IPS-NIHi7 (cell line): Measurements from ENCODE around the gene SUPT20H.

Experiments used
- DNase-seq: peaks from one replicate; pipeline ENCODE4 v3.0.0; 2012; ENCODE audit warnings: mixed read lengths; ENCODE audit errors: extremely low spot score

Gene SUPT20H

DNA sequence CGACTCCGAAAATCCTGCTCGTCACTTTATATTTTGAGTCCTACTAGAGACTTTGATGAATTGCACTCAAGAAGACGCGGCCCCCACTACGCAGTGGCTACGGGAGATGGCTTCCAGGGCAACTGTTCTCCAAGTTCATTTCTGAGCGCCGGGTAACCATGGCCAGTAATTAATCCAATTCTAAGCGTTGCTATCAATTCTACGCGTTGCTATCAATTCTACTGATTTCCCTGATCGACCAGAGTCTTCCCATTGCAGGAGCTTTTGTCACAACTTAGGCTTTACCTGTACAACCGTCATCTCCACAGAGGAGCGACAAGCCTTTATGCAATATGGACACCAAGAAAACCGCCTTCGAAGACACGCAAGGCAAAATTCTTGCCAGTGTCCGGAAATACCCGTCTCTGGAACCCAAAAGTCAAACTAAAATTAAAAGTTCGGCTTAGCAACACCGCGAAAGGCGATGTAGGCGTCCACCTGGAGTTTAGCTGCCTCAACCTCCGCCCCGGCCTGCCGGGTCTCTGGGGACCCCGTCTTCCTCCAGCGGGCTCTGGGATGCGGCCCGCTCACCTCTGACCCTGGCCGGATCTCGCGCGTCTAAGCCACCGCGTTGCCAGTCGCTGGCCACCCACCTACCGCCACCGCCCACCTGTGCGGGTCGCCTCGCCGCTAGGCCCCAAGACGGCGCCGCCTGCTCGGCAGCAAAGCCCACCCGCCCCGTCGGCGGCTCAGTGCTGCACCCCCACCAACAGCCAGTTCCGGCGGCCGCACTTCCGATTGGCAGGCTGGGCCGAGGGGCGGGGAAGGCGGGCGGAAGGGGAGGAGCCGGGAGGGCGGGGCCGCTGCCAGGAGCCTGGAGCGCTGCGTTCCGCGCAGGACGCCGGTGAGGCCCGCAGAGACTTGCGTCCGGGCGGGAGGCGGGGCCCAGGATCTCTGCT, at the start of gene SUPT20H:
Gene SUPT20H, minus strand, starts transcription at position 779 of the 938 bp plus-strand sequence. CDS start 8,198 bp downstream, outside the sequence.
- peak; percentile 95 for DNase-seq

DNA sequence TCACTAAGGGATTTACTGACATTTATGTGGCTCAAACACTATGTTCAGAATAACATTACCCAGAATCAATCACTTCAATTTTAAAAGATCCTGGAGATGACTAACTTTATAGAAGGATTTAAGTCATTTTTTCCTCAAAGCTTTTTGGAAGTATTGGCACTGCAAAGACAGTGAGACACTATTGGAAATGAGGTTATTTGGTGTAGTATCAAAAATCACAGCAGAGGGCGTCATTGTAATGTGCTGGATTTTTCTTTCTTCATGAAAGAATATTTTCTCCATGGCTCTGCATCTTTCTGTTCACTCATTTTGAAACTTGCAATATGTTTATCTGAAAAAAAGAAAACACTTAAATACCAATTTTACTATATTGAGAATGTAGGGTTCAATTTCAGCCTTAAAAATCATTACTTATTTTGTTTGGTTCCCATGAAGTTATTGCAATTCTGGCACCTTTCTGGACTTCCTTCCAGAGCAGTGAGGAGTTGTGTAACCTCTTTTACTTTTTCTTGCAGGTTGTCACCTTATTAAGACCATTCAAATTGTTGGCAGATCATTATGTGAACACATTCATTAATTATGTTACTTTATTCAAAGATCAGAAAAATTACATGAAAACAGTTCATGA, 49.7 kb upstream of the SUPT20H start:
- peak; percentile 18 for DNase-seq

DNA sequence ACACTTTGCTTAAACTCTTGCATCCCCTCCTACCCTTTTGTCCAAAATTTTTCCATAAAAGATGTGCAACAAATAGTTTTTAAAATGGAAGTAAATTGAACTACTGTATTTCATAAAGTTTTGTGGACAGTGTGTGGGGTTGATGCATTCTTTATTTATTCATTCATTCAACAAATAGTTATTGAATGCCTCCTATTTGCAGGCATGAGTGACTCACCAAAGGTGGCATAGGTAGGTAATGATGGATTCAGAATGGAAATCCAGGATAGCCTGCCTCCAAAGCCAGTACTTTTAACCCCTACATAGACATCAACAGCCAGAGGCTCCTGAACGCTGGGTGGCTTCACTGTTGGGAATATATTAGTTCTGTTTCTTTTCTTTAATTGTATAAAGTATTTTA, 48.4 kb upstream of the SUPT20H start:
- DNase-seq, result no peak

DNA sequence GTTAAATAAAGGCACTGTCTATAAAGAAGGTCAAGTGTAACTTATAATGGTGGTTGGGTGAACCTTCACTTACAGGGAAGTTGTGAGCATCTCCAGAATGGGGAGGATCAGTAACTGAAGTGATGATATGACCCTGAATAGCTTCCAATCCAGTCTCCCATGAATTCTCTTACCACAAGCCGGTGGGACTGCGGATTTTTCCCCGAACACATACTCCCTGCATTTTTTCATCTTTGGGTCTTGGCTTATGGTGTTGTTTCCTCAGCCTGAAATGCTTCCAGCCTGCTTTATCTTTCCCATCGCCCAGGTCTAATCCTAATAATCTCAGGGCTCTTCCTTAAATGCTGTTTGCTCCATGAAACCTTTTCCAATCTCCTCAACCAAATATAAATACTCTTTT, 48.0 kb upstream of the SUPT20H start:
- no peak for DNase-seq

DNA sequence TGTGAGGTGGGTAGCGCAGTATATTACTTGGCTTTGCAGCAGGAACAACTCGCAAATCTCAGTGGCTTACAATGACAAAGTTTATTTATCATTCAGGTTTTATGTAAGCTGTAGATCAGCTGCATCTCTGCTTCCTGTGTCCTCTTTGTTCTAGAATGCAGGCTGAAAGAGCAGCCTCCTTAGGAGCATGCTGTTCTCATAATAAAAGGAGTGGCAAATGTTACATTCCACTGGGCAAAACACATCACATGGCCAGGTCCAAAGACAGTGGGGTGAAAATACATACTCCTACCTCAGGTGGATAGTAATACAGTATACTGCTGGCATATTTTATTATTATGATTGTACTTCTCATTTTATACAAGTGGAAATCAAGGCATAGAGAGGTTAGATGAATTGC, 47.2 kb upstream of the SUPT20H start:
- DNase-seq, result no peak

DNA sequence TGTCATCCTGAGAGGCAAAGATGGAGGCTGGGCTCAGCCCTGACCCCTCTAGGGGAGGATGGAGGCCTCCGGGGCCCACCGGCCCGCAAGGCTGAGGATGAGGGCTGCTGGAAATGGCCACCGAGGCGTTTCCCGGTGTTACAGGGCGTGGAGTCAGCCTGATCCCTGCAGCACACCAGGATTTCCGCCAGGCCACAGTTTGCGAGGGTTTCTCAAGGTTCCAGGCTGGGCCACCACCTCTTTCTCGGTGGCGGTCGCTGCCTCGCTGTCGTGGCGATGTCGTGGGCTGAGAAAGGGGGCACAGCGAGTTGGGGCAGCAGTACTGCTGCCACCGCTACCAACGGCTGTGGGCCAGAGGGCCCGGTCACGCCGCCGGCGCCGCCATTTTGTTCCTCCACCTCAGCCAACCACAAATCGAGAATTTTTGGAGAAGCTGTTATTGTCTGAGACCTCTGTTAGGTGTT, 45.8 kb upstream of the SUPT20H start, which contains the start of gene CSNK1A1L:
Gene CSNK1A1L, minus strand, starts transcription at position 414 of the 464 bp plus-strand sequence. Its CDS starts 408 bp downstream, at position 6.
- no peak for DNase-seq

DNA sequence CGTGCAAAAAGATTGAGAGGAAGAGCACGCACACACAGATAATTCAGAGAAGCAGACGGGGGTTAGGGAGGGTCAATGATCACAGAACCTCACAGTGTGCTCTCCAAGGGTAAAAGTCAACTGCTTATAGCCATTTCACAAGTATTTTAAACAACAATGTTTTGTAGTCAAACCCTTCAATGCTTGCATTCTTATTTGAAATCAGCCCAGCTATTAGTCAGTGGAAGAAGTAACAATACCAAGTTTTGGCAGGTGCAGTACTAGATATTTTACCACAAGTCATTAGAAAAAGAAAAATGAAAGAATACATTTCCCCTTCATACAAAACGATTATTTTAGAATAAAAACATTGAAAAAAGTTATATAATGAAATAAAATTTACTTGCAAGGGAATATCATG, 43.4 kb upstream of the SUPT20H start:
- no peak for DNase-seq

DNA sequence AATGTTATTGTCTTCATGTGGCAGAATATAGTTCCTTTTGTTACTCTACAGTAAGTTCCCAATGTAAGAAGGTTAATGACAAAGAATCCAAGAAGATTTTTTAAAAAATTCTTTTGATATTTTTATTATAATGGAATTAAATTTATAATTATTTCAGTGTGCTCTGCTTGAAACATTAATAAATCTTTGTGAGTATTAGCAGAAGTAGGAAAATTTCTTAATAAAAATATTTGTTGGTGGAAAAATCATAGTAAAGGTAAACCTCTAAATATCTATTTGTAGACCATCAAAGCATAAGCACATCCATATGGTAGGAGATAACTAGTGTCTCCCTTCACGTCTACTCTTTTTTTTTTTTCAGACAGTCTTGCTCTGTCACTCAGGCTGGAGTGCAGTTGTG, 41.7 kb upstream of the SUPT20H start:
- no peak for DNase-seq

DNA sequence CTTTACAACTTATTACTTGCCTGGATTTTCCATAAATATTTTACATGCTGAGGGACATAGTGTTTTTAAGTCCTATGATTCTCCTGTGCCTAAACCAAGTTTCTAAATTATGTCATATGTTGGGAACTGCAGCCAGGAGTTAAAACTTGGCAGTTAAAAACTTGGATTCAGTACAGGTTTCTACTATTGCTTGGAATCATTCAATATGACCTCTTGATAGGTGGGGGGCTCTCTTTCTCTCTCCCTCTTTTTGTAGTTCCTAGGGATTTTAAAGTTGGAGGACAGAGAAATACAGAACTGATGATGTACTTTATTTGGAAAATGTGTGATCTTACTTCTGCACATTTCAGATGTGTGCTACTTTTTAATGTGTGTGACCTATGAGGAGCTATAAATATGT, 41.2 kb upstream of the SUPT20H start:
- no peak for DNase-seq

DNA sequence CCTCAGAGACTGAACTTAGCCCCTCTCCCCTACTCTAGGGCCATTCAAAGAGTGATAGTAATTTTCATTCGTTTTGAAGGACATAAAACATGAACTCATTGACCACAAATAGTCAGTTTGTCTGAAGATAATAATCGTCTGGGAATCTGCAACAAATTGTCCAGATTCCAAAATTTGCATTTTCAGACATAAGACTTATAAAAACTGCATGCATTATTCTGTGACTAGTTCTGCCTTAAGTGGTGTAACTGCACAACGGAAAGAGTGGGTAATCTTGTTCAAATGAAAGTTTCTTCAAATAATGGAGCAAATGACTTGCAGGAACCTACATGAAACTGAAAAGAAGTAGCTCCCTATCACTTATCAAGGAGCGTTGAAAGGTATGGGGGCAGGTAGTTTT, 37.6 kb upstream of the SUPT20H start:
- DNase-seq, result no peak

DNA sequence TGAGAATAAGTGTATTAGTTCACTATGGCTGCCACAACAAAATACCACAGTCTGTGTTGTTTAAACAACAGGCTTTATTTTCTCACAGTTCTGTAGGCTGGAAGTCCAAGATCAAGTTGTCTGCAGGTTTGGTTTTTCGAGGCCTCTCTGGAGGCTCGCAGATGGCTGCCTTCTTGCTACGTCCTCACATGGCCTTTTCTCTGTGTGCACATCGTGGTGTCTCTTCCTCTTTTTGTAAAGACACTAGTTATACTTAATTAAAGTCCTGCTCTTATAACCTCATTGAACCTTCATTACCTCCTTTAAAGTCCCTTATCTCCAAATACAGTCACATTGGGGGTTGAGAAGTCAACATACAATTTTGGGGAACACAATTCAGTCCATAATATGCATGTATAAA, 35.4 kb upstream of the SUPT20H start:
- DNase-seq, result no peak

DNA sequence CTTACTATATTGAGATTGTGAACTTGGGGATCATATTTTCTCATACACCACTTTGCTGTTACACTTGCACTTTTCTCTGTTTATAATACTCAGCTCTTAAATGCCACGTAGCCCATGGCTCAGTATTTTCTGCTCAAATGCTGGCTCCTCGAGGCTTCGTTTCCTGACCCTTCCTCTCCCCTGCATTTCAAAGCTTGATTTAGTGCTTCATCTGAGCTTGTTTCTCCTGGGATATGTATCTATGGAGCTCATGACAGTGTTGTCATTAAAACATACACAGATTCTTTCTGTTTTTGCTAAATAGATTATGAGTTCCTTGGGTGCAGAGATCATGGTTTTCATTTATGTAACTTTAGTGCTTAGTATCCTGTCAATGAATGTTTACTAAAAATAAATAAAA, 34.6 kb upstream of the SUPT20H start:
- DNase-seq, result no peak

DNA sequence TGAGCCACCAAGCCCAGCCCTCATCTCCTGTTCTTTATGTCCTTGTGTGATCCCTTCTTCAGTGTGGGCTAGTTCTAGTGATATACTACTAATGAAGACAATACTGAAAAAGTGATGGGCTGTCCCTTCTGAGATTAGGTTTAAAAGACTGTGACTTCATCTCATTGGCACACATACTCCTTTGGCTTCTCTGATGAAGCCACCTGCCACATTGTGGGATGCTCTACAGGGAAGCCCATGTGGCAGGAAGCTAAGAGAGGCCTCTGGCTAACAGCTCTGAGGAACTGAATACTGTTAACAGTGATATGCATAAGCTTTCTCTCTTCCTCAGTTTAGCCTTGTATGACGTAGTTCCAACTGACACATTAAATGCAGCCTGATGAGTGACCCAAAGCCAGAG, 32.3 kb upstream of the SUPT20H start:
- no peak for DNase-seq

DNA sequence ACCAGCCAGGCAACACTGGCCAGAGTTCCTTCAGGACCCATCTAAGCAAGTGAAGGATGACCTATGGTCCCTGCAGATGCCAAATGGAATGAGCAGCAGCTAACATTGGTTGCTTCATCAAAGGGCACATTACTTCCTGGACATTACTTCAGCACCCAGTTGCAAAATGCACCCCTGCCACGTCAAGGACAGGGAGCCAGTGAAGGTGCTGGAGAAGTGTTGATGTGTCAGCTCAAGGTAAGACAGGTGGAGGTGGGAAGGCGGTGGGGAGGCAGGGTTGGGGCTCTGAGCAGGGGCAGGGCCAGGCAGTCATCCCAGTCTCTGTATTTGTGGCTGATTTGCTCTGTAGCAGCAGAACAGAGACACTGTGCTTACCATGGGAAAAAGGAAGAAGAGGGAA, 31.4 kb upstream of the SUPT20H start:
- no peak for DNase-seq

DNA sequence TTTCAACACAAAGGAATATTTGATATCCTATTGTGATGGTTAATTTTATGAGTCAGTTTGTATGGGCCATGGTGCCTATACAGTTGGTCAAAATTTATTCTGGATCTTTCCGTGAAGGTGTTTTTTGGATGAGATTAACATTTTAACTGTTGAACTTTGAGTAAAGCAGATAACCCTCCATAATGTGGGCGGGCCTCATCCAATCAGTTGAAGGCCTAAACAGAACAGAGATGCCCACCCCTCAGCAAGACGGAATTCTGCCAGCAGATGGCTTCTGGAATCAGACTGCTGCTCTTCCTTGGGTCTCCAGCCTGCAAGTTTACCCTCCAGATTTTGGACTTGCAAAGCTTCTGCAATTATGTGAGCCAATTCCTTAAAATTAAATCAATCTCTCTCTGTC, 30.0 kb upstream of the SUPT20H start:
- no peak for DNase-seq

DNA sequence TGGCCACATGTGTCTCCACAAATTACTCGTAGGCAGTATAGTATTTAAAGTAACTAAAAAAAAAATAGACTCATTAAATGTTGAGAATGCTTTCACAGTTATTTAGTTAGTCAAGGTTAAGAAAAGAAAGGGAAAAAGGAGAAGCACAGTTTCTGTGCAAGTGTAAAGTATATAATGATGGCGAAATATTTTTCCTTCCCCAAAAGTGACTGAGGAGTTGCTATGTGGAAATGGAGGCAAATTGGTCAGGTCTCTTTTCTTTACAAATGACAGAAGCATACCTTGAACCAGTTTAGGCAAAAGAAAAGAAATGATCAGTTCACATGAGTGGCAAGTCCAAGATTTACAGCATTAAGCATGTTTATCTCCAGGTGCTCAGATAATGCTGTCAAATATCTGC, 28.0 kb upstream of the SUPT20H start:
- DNase-seq, result no peak

DNA sequence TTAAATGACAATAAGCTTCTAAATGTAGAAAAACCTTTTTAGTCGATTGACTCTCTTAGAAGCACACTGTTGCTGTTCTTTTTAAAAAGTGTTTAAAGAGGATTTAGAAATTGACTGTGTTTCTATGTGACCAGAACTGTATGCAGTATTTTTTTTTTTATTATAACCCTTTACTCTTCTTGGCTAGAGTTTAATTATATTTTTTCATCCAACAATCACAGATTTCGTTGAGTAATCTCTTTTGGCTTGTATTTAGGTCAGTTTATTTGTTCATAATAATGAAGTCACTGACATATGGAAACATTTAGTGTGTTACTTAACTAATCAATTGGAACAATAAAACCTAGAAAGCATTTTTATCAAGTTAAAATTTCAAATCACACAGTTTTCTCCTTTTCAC, 26.1 kb upstream of the SUPT20H start:
- no peak for DNase-seq

DNA sequence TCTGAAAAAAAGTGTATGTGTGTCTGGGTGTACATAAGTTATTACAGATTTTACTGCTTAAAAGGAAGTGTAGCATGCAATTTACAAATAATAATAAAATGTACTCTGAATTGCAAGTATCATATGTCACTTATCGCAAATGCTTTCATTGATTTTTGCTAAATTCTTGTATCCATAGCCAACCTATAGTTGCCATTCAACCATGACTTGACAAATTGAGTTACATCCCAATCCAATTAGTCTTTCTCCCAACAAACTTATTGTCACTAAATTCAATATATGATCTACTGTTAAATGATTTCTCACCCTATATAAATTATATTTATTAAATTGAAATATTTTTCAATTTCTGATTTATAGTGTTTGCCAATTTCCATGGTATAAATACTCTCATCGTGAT, 17.3 kb upstream of the SUPT20H start:
- DNase-seq, result no peak

DNA sequence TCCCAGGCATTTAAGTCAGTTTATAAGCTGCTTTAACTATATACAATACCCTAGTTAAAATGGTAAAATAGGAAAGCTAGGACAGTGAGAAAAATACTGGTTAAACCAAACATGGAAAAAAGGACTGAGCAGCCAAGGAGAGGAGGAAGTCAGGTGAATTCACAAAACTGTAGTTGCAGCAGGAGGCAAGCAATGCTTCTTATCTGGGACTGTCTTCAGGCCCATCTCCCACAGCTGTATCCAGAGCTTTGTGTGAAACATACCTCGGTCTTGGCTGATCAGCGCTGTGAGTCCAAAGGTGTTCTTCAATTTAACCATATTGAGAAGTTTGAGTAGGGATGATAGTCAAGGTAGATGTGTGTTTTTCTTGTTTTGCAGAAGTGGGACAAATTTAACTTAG, 15.7 kb upstream of the SUPT20H start:
- no peak for DNase-seq

DNA sequence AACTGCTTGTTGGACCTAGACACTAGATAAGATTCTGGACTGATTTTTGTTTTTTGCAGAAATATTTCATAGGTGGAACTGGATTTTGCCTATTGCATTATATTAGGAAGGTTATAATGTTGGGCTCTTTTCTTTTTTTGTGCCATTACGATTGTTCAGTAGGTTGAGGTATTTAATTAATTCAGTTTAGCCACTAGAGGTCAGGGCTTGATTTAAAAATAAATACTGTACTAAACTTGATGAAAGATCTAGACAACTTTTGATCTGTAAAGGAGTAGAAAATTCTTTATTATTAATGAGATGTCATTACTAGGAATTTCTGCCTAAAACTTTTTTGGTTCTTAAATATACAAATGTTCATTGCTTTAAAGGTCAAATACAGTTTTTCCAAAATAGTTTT, 15.2 kb upstream of the SUPT20H start:
- DNase-seq, result no peak

DNA sequence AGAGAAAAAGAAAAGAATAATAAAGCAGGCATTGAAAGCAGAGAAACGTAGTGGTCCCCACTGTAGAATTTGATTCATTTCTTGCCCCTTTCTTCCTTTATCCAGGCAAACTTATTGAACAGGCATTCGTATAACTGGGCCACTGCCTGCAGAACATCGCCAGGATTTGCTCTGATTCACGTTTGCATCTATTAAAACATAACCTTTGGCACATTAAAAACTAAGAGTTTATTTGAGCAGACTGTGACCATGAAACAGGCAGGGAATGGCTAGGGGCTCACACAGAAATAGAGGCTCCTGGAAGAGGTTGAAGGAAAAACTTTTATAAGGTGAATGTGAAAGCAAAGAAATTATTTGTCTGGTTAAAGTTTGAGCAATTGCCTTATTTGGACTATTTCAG, 12.5 kb upstream of the SUPT20H start:
- DNase-seq, result no peak

DNA sequence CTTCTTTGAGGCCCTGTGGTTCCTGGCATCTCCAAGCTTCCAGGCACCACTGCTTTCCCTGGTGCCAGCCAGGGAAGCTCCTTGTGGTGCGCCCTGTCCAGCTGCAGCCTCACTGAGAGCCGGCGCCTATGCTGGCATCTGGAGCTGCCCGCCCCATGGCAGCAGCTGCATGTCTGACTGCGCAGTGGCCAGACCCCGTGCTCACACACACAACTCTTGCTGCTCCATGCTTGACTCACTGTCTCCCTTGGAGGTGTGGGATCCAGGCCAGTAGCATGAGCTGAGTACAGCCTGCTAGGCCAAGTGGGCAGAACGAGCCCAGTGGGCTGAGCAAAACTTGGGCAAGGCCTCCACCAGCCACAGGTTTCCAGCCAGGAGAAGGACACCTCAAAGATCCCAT, 11.5 kb upstream of the SUPT20H start:
- DNase-seq, result no peak

DNA sequence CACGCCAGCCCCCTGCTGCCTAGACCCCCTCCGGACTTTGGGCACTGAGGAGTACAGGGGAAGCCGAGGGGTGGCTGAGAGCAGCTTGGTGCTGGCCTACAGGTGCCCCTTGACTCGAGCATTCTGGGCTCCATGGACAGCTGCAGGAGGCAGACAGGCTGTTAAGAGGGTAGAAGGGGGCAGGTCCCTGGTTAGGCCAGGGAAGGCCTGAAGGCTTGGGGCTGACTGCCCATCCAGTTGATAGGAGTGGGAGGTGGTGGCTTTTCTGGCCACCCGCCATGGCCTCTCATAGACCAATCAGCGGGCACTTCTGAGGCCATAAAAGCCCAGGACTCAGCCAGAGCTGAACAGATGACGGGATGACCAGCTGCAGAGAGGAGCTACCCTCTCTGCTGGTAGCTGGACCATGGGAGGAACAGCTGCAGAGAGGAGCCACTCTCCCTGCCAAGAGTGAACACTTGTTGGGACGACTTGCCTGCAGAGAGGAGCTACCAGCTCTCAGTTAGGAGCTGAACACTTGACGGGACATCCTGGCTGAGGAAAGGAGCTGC, 10.7 kb upstream of the SUPT20H start:
- no peak for DNase-seq
